CD4-positive, alpha-beta T cell treated with Interleukin-6 for 4 hours (primary cell): ENCODE results near the gene ADCY3.

Experiments
- DNase-seq: peaks from one replicate; pipeline ENCODE4 v3.0.0-alpha.2; 2020; ENCODE audit warnings: mixed read lengths

ADCY3 gene

DNA sequence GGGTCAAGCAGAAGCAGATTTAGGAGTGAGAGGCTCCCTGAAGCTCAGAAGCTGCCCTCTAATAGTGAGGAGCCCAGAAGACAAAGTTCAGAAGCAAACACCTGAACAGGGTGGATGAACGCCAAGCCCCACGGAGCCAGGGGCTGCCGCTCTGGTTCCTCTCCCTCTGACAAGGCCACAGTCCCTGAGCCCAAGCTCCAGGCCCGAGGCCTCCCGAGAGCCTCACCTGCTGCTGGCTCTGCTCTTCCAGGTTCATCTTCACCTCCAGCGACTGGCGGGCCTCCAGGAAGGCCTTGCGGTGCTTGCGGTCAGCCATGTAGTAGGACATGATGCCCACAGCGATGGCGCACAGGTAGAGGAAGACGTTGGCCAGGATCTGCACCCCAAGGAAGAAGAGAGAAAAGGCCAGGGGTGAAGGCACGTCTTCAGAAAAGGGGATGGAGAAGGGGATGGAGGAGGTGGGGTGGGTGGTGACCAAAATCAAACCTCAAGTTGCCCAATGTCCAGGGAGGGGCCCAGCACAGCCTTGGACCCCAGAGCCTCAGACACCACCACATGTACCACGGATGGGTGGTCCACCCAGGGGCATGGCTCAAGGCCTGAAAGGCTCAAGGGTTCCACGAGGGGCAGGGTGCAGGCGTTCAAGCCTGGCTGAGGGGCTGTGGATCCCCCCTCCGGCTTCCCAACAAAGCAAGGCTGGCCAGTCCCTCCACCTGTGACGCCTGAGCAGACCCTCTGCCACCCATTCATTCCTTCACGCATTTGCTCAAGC lies 47.5 kb downstream of the ADCY3 start:
- no peak for DNase-seq

DNA sequence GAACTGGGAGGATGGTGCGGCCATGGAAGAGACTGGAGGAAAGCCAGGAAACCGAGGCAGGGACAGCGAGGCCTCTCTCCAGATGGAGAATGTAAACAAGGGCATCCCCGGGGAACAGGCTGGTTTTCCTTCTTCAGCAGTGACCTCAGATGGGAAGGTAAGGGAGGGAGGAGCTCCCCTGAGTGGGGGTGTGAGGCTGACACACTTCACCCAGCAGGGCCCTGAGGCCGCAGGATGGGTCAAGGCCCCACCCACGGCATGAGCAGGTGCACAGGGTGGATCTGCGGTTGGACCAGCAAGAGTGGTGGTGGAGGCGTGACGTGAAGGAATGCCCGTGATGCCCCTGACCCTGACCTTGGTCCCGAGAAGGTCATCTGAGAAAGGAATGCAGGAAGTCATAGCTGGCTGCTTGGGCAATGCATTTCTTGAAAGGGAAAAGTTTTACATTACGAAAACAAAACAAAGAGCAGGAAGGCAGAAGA lies 48.1 kb downstream of the ADCY3 start:
- no peak for DNase-seq

DNA sequence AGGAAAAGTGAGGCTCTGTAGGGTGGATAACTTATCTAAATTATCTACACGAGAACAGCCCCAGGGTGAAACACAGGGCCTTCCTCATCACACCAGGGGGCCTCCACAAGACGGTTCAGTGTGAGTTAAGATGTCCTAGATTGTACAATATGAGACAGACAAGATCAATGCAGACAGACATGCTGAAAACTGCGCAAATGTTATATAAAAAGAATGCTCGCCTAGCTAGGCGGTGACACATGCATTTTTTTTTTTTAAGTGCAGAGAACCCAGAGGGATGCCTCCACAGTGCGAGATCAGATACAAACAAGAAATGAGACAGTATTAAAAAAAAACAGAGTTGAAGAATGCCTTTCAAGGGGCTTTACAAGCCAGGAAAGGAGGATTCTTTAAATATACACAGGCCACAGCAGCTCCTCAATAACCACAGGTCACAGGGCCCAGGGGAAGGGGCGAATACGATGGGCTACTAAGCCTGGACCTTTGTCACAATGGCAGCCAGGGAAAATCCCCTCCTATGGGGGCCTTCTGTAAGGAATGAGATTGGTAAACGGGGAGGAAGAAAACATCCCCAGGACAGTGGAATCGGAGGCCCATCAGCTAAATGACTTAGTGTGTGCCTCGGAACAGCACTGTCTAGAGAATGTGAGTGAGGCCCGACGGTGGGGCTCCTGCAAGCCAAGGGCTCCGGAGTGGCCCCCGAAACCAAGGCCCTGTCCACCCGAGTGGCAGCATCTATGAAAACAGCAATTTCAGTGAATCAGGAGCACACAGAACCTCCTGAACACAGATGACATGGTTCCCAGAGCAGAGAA lies 48.9 kb downstream of the ADCY3 start:
- DNase-seq = no peak

DNA sequence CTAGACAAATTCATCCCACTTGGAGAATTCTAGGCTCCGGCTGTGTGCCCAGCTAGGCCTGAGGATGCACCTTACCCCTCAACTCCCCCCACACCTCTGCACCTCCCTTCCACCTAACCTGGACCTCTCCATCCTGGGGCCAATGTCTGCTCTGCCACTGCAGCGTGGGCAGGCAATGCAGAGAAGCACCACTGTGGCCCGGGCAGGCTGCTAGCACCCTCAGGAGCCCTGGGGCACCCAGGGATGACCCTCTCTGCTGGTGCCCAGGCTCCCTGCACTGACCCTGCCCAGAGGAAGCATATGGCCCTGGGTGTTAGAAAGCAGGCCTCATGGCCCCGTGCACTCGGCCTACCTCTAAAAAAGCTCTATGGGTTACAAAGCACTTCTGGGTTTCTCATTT lies 49.6 kb downstream of the ADCY3 start:
- no peak for DNase-seq

DNA sequence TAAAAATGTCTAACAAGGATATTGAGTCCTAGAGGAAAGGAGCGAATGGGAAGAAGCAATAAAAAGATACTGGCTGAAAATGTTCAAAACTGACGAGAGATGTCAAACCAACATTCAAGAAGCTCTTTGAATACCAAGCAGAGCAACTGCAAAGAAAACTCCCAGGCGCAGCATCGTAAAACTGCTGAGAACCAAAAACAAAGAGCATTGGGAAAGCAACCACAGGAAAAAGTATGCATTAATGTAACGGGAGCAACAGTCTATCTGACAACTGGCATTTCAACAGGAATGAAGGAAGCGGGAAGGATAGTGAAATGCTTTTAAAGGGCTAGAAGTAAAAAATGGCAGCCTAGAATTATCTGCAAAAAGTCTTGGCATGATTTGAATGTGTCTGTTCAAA lies 53.1 kb downstream of the ADCY3 start:
- DNase-seq = no peak

DNA sequence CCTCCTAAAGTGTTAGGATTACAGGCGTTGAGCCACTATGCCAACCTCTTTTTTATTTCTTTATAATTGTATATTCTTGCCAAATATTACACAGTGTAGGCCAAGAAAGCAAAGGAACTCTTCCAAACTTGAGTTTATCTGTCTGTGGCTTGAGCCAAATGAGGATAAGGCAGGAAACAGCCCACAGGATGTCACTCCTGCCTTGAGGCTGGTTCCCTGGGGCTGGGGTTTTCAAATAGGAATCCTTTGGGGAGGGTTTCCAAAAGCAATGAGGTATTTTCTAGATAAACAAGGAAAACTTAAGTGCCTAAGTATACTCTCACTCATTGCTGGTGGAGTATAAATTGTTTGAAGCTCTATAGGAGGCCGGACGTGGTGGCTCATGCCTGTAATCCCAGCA lies 56.4 kb downstream of the ADCY3 start:
- no peak for DNase-seq

DNA sequence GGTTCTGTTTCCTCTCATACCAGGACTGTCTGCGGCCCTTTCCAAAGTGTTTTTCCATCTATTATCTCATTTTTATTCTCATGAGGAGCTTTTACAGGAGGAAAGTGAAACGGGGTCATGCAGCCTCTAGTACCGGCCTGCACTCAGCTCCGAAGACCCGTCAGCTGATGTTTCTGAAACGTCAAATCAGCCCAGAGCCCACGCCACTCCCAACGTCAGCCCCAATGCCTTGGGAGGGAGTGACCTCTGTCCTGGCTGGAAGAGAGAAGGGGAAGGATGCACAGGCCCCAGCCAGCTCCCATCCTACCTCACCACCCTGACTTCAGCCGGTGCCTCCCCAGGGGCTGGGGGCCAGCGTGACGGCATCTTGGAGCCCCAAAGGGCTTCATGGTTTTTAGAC lies 58.5 kb downstream of the ADCY3 start:
- DNase-seq = no peak

DNA sequence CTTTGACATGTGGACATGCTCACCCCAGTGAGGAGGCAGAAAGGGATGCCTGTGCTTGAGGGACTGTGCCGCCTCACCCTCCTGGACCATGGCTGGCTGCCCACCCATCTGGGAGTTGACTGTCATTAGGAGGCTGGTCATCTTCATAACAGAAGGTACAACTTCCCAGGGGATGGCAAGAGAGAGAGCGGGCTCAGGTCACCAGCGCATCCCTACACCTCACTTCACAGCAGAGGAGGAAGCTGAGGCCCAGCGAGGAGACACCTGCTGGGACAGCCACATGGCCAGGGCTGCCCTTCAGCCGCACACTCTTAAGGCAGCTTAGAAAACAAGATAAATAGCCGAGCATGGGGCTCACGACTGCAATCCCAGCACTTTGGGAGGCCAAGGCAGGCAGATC lies 59.4 kb downstream of the ADCY3 start:
- DNase-seq = no peak

DNA sequence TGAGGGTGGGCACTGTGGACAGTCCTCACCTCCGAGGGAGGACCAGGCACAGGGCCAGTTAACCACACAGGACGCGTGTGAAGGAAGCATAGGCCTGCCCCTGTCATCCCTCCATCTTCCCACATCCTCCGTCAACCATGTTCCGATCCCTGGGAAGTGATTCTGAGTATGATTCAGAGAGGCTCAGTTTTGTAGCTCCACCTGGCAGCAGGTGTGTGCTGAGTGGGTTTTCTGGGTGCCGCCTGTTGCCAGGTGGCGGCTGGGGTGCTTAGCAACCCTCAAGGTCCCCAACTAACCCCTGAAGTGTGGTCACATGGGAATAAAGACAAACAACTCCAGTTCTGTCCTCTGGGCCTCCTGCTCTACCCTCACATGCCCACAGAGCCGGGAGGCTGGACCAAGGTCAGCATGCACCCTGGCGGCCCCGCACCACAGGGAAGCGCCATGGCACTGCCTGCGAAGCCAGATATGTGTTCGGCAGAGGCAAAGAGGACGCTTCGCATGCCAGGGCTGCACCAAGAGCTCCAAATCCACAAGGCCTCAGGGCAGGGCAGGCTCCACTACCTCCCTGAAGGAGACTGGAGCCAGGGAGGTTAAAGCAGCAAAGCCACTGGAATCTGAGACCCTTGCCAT lies 60.0 kb downstream of the ADCY3 start:
- DNase-seq = no peak

DNA sequence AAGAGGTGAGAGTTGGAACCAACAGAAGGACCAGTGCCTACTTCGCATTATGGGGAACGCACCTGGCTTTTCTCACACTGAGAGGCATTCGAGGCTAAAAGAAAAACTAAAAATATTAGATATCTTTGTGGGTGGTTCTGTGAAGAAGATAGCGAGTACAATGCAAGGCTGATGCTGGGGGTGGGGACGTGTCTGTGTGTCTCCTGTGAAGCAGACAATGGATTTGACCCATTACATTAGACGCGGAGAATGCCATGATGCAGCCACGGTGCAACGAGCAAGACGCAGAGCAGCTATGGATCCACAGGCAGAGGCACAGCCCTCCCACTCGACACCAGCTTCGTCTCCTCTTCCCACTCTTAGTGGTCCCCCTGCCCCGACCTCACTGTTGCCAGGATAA lies 61.0 kb downstream of the ADCY3 start:
- no peak for DNase-seq

DNA sequence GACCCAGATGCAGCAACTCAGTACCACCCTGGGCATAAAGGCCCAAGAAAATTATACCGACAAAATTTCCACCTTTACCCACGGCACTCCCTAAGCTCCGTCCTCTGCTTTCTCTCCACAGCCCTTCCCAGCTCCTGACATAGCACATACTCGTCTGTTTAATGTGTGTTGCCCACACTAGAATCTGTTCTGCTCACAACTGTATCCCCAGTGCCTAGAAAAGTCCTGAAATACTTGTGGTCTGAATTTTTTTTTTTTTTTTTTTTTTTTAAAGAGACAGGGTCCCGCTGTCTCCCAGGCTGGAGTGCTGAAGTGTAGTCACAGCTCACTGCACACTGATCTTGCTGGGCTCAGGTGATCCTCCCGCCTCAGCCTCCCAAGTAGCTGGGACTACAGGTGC lies 62.3 kb downstream of the ADCY3 start:
- no peak for DNase-seq

DNA sequence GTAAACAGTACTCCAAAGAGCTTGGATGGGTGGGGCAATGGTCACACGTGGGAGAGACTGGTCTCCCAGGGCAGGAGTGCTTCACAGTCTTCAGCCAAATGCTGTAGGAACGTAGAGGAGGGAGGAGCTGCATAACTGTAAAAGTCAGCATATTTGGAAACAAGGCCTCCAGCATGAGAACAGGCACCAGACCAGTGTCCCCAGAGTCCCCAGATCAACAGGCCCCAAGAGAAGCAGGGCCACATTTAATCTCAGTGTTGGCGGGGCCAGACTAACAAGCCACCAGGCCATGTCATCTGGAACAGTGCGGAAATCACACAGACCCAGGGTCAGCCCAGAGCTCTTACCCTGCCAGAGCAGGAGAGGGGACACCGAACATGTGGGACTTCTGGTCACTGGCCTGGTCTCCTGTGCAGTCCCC lies 63.2 kb downstream of the ADCY3 start:
- no peak for DNase-seq

DNA sequence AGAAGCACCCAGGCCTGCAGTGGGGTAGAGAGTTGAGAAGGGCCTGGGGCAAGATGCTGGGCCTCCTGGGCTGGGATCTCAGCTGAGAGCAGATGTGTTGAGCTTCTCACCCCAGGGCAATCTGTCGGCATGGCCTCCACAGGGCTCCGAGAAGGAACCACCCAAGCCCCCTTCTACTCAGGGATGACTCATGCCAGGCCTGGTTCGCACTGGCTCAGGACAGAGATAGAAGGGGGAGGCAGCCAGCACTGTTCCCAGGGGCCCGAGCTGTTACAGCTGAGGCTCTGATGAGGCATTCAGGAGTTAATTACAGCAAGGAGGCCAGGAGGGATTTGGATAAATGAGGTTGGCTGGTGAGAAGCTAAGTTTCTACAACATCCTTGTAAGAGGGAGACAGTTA lies 64.3 kb downstream of the ADCY3 start:
- DNase-seq = no peak

DNA sequence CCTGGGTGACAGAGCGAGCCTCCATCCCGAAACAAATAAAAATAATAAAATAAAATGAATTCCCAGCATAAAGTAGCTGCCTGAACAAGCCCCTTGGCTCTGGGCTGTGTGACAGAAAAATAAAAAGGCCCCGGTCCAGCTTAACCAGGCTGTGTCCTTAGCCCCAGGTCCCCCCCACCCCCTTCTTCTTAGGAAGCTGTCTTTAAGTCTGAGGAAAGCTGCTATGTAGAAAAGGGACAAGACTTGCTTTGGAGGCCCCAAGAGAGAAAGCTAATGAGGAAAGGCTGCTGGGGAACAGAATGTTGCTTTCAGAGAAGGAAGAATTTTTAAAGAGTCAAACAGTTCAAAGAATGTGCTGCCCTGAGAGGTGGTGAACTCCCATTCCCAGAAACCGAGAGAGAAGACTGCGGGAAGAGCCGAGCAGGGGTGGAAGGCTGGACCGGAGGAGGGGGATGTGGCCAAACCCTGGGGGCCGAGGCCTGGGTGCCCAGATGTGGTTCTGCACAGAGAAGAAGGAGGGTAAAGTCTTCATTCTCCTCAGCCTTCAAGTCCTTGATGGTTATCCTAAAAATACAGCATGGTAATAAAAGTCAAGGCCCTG lies 64.9 kb downstream of the ADCY3 start:
- no peak for DNase-seq

DNA sequence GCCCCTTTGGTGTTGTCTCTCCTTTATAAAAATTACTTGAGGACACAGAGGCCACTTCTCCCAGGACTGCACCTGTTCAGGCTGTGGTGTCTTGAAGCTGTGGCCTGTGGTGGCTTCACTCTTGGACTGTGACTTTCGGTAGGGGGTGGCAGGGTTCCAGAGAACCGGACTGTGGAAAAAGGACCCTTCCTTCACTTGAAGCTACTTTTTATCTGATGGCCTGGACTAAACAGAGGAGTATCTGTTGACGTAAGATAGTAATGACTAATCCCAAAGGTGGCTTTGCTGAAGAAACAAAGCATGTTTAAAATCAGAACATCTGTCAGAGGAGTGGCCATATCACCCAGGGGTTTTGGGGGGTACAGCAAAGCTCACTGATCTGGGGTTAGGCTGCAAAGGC lies 66.0 kb downstream of the ADCY3 start:
- no peak for DNase-seq

DNA sequence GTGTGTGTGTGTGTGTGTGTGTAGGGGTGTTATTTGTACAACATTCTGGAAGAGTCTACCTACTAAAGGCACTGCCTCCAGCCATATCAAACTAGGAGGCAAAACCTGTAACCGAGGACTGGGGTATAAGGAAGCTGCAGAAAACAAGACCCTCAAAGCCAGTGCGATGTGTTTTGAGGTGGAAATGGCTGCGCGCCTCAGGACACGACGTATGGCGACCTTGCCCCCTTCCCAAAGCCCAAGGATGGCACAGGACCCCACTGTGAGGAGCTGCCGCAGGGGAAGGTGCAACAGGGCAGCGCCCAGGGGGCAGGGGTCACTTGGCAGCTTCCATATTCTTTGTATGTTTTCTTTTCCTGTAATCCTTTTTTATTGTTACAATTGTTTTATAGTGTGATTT lies 67.0 kb downstream of the ADCY3 start:
- no peak for DNase-seq

DNA sequence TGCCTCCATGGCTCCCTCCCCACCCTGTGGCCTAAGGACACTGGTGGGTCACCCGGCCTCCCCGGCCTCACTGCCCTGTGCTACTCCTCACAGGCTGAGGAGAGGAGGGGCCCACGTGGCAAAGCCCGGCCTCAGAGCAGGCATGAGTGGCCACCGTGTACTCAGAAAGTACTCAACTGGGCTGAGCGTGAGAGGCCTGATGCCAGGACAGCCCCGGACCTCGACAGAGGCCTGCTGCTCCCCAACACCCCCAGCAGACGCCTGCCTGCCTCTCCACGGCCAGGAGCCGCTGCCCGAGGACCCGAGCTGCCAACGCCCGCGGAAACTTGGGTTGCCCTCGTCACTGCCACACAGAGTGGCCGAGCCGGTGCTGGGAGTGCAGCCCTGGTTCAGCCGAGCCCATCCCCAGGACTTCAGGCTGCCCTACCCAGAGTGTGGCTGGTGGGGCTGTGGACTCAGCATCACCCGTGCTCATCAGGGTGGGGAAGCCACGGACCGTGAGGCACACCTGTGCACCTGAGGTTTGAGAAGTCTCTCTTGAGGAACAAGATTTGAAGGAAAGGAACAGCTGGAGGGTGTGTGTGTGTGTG lies 67.5 kb downstream of the ADCY3 start:
- no peak for DNase-seq

DNA sequence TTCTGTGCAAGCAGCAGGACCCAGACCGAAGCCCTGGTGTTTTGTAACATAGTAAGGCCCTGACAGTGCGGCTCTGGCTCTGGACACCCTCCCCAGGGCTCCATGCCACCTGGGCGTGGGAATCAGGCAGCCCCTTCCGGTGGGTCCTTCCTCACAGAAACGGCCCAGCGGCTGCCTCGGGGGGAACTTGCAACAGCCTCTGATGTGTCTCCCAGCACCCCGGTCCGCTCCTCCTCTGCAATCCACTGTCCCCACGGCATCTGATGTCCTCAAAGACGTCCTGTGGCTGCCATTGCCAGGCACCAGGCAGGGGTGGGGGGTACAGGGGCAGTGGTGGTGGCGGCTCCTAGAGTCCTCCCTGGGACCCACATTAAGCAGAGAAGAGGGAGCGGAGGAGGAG lies 68.0 kb downstream of the ADCY3 start:
- no peak for DNase-seq

DNA sequence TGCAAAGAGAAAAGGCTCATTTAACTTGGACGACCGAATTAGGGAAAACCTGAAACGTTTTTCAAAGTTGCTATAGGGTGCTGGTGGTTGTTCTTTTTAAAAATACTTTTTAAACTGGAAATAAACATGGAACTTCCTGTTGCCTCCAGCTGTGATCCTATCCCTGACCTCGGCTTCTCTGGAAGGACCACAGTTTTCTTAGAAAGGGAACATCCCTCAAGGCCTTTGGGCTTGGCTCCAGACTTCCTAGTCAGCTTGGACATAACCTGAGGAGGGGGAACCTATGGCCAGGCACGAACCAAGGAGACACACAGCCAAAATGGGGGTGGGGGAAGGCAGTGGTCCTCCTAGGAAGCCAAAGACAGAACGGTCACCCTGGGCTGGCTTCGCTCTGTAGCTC lies 69.1 kb downstream of the ADCY3 start:
- no peak for DNase-seq

DNA sequence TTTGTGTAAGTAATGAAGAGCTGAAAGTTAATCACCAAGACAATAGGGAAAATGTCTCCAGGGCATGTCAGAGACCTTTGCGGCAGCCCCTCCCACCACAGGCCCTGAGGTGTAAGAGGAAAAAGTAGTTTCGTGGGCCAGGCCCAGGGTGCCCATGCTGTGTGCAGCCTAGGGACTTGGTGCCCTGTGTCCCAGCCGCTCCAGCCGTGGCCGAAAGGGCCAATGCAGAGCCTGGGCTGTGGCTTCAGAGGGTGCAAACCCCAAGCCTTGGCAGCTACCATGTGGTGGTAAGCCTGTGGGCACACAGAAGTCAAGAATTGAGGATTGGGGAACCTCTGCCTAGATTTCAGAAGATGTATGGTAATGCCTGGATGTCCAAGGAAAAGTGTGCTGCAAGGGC lies 74.3 kb downstream of the ADCY3 start:
- DNase-seq = no peak

DNA sequence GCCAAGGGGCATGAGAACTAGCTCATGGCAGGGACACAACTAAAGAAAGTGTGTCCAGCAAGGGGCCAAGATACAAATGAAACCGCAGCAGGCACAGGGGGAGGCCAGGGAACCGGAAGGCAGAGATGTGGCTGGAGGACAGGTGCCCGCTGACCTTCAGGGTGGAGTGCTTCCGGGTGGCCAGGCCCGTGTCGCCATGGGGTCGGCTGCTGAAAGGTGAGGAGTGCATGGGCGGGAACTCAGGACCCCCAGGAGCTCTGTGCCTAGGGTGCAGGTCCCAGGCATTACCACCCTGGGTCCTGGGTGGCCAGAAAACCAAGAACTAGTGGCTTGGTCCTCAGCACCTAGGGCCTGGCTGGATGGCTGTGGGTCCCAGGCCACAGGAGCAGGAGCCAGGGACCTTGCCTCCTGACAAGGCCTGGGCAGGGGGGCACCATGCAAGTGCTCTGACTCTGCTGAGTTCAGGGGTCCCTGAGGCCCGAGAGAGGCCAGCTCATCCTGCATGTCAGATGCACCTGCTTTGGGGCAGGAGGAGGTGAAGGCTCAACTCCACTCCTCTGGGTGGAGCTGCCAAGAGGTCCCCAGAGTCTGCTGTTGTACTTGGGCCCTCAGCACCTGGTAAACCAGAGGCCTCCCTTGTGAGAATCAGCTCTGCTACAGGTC lies 75.9 kb downstream of the ADCY3 start:
- no peak for DNase-seq

DNA sequence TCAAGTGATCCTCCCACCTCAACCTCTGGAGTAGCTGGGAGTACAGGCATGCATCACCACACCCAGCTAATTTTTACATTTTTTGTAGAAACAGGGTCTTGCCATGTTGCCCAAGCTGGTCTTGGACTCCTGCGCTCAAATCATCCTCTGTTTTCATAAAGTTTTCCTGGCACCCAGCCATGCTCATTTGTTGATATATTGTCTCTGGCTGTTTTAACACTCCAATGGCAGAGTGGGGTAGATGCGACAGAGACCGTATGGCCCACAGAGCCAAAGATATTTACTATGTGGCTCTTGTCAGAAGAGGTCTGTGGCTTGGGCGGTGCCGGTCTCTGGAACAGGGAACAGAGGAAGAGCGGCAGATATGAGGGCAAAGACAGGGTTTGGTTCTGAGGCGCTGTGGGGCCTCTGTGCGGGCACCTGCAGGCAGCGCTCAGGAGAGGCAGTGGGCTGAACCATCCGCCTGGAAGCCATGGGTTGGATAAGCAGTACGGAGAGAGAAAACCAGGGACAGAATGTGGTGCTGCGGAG lies 76.6 kb downstream of the ADCY3 start:
- DNase-seq = no peak
